DMS114 treated with DMSO at 0.1 percent for 48 hours (cell line): ENCODE measurements around the gene NFE2.

ENCODE experiments used
- DNase-seq: peaks from one replicate; lab custom pipeline; 2025; ENCODE audit not compliant: unreplicated experiment; lab: John Stamatoyannopoulos, UW

NFE2 gene

DNA sequence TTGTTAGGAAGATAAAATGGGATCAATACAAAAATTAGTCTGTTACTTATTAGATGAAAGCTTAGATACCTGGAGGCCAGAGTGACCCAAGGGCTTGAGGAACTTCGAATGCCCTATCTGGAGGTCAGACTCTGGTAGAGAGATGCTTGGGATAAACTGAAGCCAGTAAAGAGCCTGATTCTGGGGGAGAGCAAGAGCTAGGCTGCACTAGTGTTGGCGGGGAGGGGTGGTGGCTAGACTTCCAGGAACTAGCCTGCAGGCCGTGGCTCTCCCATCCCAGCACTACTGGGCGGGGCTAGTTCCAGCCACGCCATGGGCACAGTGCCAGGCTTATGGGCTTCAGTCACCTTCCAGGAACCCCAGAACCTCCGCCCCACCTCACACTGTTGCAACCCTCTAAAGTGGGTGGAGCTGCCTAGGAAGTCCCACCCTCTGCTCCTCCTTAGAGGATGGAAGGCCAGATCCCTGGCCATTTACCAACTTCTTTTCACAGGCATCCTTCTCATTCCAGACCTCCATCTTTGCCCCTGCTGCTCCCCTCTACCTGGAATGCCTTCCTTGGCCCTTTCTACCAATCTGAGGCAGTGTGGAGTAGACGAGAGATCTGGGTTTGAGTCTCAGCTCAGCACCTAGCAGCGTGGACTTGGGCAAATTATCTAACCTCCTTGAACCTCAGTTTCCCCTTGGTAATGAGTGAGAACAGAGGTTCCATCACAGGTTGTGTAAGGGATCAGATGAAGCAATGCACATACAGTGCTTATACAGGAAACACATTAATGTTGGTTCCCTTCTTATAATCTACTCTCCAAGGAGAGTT is 6.3 kb upstream of the NFE2 start:
- no peak for DNase-seq

- no peak for DNase-seq
Observed at GRCh38 chr12:54304187-54304810, 3.5 kb upstream of the NFE2 start.

DNA sequence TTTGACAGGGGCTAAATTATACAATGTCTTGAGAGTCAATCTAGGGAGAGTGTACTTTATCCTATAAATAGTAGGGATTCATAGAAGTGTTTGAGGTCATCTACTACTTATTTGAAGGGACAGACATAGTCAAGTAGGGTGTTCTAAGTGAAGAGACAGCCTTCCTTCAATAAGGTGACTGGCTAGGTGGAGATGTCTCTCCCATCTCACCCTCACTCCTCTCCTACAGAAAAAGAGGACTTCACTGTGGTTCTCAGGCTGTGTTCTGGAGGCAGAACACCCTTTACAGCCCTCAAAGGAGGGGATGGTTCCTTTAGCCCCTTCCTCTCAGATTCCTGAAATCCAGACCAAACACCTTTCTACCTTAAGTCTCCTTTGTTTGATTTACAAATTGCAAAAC is 2.8 kb upstream of the NFE2 start:
- DNase-seq, result no peak

DNA sequence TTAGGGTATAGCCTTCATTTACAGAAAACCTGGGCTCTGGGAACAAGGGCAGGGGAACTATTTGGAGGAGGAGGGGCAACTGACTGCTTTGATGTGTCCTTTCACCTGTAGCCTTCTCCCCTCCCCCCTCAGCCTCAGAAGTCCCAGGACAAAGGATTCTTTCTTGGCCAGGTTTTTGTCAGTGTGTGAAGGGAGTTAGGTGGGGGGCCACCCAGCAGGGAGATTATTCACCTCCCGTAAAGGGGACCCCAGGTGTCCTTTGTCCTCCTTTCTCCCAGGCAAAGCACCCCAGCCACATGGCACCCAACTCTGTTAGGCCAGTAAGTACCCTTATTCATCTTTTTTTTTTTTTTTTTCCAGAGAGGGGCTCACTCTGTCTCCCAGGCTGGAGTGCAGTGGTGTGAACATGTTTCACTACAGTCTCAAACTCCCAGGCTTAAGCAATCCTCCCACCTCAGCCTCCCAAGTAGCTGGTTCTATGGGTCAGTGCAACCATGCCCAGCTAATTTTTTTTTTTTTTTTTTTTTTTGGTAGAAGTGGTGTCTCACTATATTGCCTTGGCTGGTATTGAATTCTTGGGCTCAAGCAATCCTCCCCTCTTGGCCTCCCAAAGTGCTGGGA is 723 bp upstream of the NFE2 start:
- no peak for DNase-seq

DNA sequence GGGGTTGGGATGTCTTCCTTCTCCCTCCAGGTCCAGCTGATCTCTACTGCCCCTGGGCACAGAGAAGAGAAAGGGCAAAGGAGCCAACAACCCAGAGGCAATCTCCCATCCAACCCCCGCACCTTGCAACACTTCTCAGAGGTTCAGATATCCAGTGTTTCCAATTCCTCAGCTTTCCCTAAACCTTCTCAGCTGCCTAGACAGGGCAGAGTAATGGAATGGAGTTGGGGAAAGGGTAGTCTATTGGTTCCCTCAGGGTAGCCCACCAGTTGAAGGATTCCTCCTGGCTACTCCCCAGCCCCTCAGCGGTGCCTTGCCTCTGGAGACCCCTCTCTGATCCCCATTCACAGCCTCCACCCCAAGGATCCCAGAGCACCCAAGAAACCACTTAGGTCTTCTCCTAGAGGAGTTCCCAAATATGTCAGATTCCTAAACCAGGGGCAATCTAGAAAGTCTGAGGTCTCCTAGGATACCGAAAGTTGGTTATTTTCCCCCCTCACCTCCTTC is 537 bp downstream of the NFE2 start:
- DNase-seq, result no peak

DNA sequence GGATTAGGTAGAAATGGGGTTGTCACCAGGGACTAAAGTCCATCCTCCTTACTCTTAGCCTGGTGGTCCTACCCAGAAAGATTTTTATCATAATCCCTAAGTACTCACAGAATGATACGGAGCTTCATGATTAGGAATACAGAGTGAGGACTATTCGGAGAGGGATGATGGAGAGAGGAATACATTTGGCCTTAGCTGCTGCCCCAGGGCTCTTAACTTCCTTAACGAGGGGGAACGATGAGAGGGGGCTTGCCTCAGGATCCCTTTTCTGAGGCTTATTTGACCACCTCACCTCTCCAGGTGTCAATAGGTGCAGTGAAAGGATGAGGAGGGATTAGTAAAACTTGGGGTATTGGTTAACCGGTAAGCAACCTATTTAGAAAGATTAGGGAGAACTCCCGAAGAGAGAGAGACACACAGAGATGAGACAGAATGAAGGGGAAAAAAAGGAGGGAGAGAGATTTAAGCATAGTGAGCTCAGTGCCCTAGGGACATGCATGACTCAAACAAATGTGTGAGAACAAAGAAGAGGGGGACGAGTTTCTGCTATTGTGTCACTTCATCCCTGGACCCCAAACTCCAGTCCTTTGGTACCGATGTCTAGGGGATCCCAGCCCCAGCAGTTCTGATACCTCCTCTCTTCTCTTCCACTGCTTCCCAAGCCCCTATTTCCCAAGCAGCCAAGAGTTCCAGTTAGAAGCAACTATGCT is 1.1 kb downstream of the NFE2 start:
- no peak for DNase-seq

- no peak for DNase-seq
Observed at GRCh38 chr12:54298904-54299303, 1.9 kb downstream of the NFE2 start.

- DNase-seq, result no peak
Observed at GRCh38 chr12:54296393-54297099, 4.3 kb downstream of the NFE2 start.

GRCh38 chr12:54294953-54295566 is 5.8 kb downstream of the NFE2 start:
- DNase-seq, result no peak

- no peak for DNase-seq
Observed at GRCh38 chr12:54294152-54294952, 6.5 kb downstream of the NFE2 start.

GRCh38 chr12:54292931-54293241 is 7.9 kb downstream of the NFE2 start:
- DNase-seq, result no peak

DNA sequence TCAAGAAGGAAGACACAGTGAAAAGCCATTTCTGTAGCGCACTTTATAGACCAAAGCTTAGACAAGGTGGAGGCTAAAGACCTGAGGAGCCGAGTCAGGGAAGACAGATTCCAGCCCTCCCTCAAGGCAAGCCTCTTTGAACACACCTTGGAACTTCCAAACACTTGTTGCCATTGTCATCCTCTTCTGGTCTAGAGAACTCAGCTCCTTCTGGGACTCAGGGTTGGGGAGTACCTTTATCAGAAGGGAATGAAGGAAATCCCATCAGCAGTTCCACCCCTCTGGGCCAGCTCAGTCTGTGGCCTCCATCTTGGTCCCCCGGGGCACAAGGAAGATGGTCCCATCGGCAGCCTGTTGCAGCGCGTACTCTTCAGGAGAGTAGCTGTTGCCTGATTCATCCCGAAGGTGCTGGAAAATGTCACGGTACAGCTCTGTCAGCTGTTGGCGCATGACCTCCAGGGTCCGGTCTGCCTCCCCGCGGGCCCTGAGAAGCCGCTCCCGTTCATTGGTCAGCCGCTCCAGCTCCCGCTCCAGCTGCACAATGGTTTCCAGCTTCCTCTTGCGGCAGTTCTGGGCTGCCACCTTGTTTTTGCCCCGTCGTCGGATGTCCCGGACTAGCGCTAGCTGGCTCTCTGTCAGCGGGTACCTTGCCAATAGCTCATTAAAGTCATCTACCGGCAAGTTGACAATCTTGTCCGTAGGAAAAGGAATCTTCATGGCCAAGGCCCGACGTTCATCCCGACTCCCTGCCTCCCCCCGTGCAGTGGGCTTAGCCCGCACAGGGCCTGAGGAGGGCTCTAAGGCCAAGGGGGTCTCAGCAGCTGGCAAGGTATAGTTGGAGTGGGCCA is 8.5 kb downstream of the NFE2 start:
- no peak for DNase-seq

GRCh38 chr12:54287261-54288157 is 13.3 kb downstream of the NFE2 start:
- DNase-seq, result peak; percentile 40

DNA sequence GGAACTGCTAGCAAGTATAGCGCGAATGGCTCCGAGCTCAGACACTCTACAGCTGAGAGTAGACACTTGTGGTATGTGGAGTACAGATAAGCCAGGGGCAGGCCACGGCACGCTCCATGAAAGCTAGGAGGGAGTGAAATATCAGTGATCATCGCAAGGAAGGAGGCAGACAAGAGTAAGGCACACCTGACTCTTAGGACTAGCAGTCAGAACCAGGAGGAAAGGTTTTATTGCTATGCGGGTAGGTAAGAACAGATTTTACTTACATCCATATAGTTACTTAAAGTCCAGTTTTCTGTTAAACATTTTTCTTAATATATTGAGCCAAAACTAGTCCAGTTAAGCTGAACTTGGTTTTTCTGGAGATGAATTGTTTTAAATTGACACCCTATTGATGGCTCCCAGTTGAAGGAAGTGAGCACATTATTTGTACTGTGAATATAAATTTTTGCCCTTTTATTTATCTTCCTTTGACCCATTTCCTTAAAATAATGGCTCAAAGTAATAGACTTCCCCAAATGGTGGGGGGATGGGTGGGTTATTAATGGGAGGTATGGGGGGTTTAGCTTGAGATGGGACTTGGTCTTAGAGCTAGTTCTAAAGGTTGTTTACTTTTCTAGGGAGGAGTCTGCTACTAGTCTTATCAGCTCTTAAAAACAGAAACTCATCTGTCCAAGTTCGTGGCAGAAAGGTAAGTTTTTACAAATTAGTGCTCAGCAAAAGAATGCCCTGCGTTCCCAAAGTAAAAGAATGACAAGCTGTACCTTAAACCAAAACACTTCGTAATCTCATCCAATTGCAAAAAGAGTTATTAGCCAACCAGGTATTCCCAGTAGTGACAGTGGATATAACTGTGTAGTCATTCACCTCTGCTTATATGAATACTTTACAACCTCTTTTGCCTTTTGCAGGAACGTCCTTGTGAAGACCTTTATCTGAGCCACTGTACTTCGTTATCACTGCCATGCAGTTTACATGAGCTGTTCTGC is 14.5 kb downstream of the NFE2 start:
- DNase-seq, result peak; percentile 39

- DNase-seq, result no peak
Observed at GRCh38 chr12:54285150-54286041, 15.4 kb downstream of the NFE2 start.
